GM21381 (cell line): ENCODE measurements around the gene MMP24OS.
"Not testable (repeated sequence)": the region's sequence is repeated elsewhere in the genome, so short reads cannot be mapped to it uniquely, and the experiment has no call there.

Experiments
- ATAC-seq: cut with Tn5 transposase; IDR thresholded peaks from one replicate; pipeline ENCODE4 v1.9.1; 2021; ENCODE audit warnings: mild to moderate bottlenecking, moderate library complexity; ENCODE audit not compliant: unreplicated experiment

MMP24OS gene

DNA sequence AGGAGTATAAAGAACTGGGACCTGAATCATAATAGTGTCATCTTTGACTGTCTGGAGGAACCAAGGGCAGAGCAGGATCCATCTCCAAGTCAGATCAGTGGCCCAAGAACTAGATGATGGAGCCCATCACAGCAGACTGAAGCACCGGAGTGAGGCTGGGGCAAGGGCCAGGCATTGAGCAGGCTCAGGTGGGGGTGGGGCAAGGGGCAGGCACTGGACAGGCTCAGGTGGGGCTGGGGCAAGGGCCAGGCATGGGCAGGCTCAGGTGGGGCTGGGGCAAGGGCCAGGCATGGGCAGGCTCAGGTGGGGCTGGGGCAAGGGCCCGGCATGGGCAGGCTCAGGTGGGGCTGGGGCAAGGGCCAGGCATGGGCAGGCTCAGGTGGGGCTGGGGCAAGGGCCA lies 25.3 kb downstream of the MMP24OS start:
- ATAC-seq, result not testable (repeated sequence)

DNA sequence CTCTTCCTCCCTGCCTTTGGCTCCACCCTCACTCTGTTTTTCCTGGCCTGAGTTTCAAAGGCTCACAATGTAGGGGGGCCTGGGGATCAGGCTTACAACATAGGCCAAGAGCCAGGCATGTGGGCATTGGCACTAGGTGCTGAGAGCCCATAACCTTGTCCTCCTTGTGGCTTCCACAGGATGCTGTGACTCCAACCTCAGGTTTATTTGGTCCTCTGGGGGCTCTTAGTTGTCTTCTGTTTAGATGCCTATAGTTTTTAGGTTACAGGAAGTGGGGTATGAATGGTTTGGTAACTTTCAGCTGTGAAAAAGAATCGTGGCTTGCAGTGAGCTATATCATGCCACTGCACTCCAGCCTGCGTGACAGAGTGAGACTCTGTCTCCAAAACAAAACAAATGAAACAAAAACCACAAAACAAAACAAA lies 25.9 kb downstream of the MMP24OS start:
- ATAC-seq, result no peak

DNA sequence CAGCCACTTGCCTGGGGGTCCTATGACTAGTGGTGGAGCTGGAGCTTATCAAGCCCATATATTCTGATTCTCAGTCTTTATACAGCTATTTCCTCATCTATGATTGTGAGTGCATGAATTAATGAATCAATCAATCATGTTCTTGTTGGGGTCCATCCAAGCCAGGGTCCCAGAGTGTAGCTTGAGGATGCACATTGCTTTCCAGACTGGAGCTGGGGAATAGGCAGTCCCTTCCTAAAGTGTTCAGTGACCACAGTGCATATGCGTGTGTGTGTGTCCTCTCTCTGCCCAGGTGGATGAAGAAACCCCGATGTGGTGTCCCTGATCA lies 26.3 kb downstream of the MMP24OS start:
- no peak for ATAC-seq

DNA sequence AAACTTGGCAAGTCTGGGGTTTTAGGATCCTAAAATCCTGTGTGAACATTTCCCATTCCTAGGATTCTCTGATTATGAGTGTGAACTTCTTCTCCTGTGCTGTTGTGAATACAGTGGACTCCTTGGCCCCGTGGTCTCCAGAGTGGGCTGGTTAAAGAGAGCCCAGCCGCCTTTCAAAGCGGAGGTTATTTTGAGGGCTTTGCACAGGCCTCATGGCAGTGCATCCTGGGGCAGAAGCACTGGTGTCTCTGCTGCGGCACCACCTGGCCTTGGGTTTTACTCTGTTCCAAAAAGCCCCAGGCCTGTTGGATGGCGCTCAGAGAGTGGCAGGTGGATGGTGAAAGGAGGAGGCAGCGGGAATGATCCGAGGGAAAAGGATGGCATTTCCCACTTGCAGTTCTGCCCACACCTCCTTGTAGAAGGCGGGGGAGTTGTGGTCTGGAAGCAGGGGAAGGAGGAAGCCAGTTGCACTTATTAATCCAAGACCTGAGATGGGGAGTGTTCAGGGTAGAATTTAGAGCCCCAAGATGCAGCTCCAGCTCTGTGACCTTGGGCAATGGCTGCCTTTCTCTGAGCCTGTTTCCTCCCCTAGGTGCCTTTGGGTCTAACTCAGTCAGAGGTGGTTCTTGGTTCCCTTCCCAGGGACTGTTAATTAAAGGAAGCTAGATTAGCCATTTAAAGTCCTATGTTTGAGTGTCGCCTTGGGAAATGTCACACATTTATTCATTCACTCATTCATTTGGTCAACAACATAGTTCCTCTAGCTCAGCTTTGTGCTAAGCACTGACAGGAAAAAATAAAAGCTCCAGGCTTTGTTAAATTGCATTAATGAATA lies 29.1 kb downstream of the MMP24OS start:
- no peak for ATAC-seq

DNA sequence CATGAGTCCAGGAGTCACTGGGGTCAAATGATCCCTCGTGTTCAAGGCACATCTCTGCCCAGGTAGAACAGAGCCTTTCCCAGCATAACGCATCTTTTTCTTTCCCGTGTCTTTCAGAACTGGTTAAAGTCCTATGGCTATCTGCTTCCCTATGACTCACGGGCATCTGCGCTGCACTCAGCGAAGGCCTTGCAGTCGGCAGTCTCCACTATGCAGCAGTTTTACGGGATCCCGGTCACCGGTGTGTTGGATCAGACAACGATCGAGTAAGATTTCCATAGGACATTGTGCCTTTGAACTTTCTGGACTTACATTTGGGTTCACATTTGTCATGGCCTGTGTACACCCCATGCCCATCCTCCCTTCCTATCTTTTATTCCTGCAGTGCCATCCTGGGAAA lies 31.2 kb downstream of the MMP24OS start:
- ATAC-seq, result no peak

DNA sequence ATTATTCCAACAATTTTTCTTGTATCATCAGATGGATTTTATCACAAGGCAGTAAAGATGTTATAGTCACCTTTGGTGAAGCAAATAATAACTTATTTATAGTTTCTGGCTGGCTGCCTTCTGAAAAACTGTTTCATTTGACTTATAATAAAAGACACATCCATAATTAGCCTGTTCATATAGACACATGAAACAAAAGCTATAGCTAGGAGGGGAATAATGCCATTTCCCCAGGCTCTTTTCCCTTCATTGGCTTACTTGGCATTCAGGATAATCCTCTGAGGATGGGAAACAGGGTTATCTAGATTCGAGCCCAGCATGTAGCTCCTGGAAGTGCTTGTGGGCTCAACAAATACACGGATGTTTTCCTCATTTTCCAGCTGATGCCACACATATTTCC lies 33.9 kb downstream of the MMP24OS start:
- no peak for ATAC-seq

DNA sequence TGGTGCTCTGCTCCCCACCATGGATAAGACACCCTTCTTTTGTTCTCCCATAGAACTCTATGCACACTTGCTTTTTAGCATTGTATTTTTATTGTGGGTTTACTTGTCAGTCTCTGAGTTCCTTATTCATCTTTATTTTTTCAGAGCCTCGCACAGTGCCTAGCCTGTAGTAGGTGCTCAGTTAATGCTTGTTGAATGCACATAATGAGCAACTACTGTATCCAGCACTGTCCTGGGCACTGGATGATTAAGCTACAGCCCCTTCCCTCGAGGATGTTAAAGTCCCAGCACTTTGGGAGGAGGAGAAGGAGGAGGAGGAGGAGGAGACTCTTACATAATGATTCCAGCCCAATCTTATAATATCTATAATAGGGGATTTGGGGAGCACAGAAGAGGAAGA lies 34.6 kb downstream of the MMP24OS start:
- ATAC-seq, result no peak

DNA sequence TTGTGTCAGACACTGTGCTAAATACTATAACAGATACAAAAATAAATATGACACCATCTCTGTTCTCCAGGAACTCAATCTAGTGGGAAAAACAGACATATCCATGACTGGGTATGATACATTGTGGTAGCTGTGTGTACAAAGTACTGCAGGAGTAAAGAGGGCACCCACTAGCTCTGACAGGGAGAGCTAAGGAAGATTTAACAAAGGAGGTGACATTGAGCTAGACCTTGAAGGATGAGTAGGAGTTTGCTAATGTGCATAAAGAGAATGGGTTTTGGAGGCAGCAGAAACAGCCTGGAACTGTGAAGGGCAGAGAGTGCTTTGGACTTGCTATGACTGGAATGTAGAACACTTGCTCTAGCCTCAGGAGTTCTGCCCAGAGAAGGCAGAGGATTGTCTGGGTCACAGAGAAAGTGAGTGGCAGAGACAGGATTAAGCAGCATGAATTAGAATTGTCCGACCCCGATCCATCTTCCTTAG lies 37.1 kb downstream of the MMP24OS start:
- no peak for ATAC-seq

DNA sequence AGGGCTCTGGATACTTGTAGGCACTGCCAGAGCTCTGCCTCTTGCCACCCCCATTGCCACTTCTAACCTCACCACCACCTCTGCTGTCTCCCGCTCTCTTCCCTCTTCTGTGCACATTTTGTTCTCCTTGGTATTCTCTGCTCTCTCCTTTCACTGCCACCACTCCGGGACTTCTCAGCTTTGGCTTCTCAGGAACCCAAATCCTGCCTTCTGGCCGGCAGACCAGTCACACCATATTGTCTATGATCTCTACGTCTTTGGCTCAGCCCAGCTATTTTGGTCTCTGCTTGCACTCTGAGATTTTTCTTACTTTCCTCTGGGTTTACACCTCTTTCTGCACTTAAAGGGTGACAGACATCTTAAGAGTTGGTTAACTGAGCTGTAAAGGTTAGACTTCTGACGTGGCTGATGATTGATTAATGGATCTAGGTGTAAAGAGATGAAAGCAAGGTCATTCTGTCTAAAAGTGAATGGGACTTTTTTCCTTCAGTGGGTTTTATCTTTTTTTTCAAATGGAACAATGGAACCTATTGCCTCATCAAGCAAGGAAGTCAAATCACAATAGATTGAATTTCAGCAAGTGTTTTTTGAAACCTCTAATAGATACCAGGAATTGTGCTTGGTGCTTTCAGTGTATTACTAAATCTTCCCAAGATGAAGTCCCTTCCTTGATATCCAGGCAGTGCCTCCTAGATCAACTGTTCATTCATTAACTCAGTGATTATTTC lies 37.7 kb downstream of the MMP24OS start:
- no peak for ATAC-seq

DNA sequence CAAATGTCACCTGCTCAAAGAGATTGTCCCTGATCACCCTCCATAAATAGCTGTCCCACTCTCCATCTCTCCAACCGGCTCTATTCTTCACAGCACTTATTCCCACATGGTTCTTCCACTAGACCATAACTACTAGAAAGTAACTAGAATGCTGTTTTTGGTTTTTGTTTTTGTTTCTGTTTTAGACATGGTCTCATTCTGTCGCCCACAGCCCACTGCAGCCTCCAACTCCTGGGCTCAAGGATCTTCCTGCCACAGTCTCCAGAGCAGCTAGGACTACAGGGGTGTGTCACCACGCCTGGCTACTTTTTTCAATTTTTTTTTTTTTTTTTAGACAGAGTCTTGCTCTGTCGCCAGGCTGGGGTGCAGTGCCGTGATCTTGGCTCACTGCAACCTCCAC lies 39.2 kb downstream of the MMP24OS start:
- ATAC-seq, result no peak

DNA sequence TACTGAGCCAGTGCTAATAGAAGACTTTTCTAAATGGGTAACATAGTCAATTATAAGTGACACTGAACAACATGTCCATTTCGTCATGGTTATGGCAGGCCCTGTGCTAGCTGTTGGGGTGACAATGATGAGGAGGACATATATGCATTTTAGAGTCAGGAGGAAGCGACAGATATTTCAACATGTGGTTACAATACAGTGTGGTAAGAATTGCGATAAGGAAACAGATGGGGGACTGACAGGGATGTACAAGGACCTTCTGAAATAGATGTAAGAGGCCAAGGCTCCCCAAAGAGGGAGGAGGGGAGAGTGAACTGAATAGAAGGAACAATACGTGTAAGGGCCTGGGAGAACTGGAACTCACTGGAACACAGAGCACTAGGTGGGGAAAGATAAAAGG lies 39.8 kb downstream of the MMP24OS start:
- ATAC-seq, result no peak

DNA sequence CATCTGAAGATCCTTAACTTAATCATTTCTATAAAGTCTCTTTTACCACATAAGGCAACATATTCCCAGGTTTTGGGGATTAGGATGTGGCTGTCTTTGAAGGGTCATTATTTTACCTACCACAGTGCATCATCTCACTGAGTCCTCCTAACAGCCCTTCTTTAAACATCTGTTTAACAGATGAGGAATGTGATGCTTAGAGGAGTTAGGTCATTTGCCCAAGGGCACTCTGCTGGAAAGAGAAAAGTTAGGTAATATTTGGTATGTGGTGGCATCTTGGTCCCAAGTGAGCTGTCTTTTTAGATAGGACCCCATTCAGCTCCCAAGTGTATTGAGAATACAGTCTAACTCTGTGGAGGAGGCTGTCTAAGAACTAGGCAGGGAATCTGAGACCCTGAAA lies 40.4 kb downstream of the MMP24OS start:
- ATAC-seq, result no peak

DNA sequence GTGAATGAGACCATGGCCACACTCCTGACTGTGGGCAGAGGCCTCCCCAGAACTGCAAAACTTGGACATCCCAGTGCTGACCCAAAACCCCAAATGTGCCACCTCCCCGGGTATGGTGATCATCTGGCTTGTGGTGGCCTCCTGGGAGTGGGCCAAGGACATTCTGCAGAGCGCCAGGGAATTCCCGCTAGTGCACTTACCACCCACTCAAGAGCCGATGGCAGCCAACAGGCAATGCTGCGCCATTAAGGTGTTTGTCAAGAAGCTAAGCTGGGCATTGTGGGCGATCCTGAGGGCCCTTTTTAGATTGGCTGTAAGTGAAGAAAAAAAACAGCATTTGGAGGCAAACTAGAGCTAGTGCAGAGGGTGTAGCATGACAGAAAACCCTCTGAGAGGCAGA lies 42.0 kb downstream of the MMP24OS start:
- no peak for ATAC-seq

DNA sequence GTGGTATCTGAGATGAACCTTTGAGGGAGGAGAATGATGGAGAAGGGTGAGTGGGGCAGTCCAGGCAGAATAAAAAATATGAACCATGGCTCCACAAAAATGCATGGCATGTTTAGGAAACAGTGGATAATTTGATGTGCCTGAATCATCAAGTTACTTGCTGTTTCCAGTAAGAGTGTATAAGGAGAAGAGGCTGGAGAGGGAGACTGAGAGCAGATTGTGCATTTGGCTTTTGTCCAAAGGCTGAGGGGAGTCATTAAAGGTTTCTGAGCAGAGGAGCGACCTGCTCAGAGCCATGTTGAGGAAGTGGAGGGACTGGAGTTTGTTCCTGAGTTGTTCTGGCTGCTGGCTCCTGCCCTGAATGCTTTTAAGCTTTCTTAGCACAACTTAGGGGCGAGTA lies 45.3 kb downstream of the MMP24OS start:
- no peak for ATAC-seq

DNA sequence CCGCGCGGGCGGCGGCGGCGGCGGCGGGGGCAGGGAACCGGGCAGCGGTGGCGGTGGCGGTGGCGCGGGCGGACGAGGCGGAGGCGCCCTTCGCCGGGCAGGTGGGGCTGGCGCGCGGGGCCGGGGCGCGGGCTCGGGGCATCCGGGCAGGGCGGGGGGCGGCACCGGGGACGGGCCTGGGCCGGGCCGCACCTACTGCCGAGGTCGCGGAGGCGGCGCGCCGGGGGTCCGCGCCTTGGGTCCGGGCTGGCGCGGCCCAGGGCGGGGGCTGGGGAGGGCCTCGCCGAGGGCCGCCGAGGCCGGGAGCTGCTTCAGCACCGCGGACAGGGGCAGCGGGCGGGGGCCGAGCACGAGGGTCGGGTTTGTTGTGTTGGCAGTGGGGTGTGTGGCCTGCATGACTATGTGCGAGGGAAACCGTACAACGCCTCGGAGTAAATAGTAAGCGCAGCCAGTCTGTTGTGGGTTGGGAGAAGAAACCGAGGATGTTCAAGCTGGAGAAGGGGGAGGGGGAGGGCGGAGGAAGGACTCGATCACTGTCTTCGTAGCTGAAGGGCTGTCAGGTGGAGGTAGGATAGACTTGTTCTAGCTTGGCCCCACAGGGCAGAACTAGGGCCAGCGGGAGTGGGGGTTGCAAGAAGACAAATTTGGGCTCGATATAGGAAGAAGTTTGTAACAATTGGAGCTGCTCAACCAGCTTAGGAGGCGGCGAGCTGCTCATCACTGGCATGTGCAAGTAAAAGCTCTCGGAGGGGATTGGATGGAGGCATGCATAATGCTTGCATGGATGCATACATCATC lies 50.8 kb downstream of the MMP24OS start:
- no peak for ATAC-seq
